Activated CD4-positive, alpha-beta T cell treated with anti-CD3 and anti-CD28 coated beads, Interleukin-2, amount 10 ng/mL, durations not matched to agents 7 days and 5 days (primary cell): ENCODE measurements around the gene CCDC9B. TPM values are rescaled to one million over a fixed set of nuclear protein-coding genes. Genes with fewer than 3 reads are reported as not detected.

Source experiments
- CTCF ChIA-PET: fragments of 350-600 bp; sonication (Branson Sonifier 250); formaldehyde crosslinking; loops from one replicate; lab custom pipeline; 2021; ENCODE audit warnings: antibody characterized with exemption; lab: Charles Lee
- POLR2A ChIA-PET: fragments of 350-600 bp; sonication (Branson Sonifier 250); formaldehyde crosslinking; loops from one replicate; lab custom pipeline; 2021; ENCODE audit warnings: antibody characterized with exemption; lab: Charles Lee
- DNase-seq: peaks from one replicate; pipeline ENCODE4 v3.0.0-alpha.2; 2020
- H3K27ac Mint-ChIP-seq: one replicate; pipeline ENCODE4 v1.8.0; 2021; ENCODE audit warnings: mild to moderate bottlenecking, moderate library complexity, mixed read lengths
- H3K27me3 Mint-ChIP-seq: one replicate; pipeline ENCODE4 v1.8.0; 2021; ENCODE audit warnings: mixed read lengths
- H3K36me3 Mint-ChIP-seq: one replicate; pipeline ENCODE4 v1.8.0; 2021; ENCODE audit warnings: low read depth, mixed read lengths
- H3K4me1 Mint-ChIP-seq: one replicate; pipeline ENCODE4 v1.8.0; 2021; ENCODE audit warnings: mixed read lengths
- H3K4me3 Mint-ChIP-seq: one replicate; pipeline ENCODE4 v1.8.0; 2021; ENCODE audit warnings: mild to moderate bottlenecking, moderate library complexity, mixed read lengths
- H3K9me3 Mint-ChIP-seq: one replicate; pipeline ENCODE4 v1.8.0; 2021; ENCODE audit warnings: mixed read lengths
- total RNA-seq, 2 experiments: library from RNA; stranded (reverse); gene quantifications; one replicate each; pipeline ENCODE4 v1.2.3, GENCODE V29; 2021

Gene CCDC9B
- total RNA-seq, 2 experiments from 2014 or later: 0.81 to 1.0 TPM

DNA sequence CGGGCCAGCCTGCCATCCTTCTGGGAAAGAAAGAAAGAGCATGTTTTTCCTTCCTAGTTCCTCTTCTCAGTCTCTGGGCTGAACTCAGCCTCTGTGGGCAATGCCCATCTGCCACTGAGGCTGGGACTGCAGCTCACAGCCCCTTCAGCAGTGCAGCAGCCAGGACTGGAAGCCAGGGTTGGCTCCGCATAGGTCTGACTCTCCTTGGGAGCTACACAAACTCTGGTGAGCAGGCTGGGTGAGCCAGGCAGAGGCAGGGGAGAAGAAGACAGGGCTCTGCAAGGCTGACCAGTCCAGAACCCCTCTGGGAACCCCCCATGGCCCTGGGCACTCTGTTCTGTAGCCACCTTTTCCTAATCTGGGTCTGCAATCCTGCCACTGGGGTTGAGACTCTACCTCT lies 20.9 kb upstream of the CCDC9B start:
- CTCF ChIA-PET: interaction anchor here (1.0 kb wide), 2 partner anchors 8 to 17 kb away, joined by 3 read pairs; no protein-coding TSS in a partner anchor
- H3K27me3 Mint-ChIP-seq: peaks cover 5% of the 10 kb centered on the region
- H3K27ac Mint-ChIP-seq: no peak overlapping the region
- no peak for DNase-seq
- H3K9me3 Mint-ChIP-seq: no peaks in the 10 kb centered on the region
- no peak overlapping the region for H3K4me3 Mint-ChIP-seq
- peaks cover 14% of the 10 kb centered on the region for H3K4me1 Mint-ChIP-seq
- no peaks in the 10 kb centered on the region for H3K36me3 Mint-ChIP-seq
- POLR2A ChIA-PET: no interaction called here

DNA sequence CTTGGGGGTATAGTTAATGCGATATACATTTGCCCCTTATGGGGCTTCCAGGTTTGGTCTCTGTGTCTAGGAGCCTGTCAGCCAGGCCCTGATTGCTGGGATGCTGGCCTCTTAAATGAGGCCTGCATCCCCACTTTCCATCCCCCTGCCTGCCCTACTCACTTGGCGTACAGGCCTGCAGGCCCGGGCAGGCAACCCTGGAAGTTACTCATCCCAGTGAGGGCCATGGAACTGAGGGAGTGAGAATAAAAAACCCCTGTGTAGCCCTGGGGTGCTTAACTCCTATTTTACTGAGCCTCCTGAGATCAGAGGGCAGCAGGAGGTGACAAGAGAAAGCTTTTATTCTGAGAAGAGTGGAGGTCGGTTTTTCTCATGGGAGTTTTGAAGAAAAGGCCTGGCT lies 19.3 kb upstream of the CCDC9B start:
- Mint-ChIP-seq H3K4me1 (peaks cover 11% of the 10 kb centered on the region), H3K36me3 (no peaks in the 10 kb centered on the region), H3K27me3 (peaks cover 15% of the 10 kb centered on the region), H3K4me3 (no peak overlapping the region), H3K9me3 (no peaks in the 10 kb centered on the region), H3K27ac (no peak overlapping the region)
- no peak for DNase-seq
- POLR2A ChIA-PET: no interaction called here
- CTCF ChIA-PET: interaction anchor here (1.4 to 2.0 kb wide), 2 partner anchors 8 to 62 kb away, joined by 3 to 10 read pairs; no protein-coding TSS in a partner anchor

DNA sequence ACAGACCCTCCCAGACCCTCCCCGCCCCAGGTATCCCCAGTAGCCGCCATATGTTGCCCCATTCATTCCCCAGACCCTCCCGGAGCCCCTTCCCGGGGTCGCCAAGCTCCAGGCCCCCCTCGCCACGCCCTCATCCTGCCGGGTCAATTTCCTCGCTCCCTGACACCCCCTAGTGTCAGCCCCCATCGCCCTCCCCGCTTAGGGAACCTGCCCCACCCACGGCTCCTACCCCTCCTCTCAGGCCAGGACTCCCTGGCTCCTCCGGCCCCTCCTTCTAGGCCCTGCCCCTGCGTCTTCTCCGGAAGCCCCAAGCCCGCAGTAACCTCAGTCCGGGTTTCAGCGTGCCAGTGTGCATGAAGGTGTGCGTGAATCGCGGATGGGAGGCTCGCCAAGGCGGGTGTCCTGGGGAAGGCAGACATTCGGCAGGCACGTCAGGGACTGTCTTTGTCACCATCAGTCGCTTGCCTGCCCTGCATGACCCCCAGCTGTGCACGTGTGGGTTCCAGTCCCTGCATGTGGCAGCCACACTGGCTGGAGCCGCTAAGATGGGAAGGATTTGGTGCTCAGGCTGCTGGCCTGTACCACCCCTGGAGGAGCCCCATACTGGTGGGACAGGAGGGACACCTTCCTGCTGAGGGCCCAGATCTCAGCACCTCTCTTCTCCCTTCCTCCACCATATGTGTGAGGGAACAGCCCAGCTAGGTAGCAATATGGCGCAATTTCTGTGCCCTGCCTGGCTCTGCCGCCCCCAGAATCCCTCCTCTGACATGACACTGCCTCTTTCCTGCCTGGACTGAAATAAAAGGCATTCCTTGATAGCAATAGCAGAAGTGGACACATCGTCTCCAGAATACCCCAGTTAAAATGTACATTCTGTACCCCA lies 18.0 kb upstream of the CCDC9B start:
- peaks cover 20% of the 10 kb centered on the region for H3K27me3 Mint-ChIP-seq
- DNase-seq: peak; percentile 36
- CTCF ChIA-PET: interaction anchor here (0.8 to 2.0 kb wide), 5 partner anchors 9 to 48 kb away, joined by 3 to 10 read pairs (median 3); partner anchors contain the start of gene INAFM2
- no peaks in the 10 kb centered on the region for H3K36me3 Mint-ChIP-seq
- POLR2A ChIA-PET: no interaction called here
- H3K27ac Mint-ChIP-seq: no peak overlapping the region
- peaks cover 11% of the 10 kb centered on the region for H3K4me1 Mint-ChIP-seq
- H3K9me3 Mint-ChIP-seq: no peaks in the 10 kb centered on the region
- H3K4me3 Mint-ChIP-seq: peak overlapping the region; percentile 72

DNA sequence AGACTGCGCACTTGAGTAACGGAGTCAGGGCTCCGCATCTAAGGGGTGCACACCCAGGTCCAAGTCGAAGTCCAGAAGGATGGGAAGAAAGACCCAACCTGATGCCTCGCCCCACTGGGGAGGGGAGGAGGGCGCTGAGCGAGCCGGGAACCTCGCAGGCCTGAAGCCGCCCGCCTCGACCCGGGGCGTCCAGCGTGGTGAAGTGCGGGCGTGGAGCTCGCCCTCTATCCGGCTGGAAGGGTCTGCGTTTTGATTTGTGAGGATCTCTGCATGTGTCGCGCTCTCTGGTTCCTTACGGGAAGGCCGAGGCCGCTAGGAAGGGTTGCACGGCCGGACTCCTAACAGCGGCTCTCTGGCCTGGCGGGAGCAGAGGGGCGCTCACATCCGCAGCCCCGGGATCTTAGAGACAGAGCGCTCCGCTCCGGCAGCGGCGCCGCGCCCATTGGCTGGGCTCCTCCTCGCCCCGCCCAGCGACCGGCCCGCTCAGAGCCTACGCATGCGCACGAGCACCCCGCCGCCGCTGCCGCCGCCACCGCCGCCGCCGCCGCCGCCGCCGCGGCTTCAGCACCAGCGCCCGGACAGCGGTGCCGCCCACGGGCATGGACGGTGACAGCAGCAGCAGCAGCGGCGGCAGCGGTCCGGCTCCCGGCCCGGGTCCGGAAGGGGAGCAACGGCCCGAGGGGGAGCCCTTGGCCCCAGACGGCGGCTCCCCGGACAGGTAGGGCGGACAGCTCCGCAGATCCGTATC lies 17.2 kb upstream of the CCDC9B start, which contains the start of gene DISP2:
DISP2 (plus strand) TSS at position 497 of the 748 bp plus-strand sequence; CDS start at position 600, 103 bp downstream.
- CTCF ChIA-PET: interaction anchor here (0.8 to 3.6 kb wide), 10 partner anchors 9 to 64 kb away, joined by 3 to 42 read pairs (median 3); partner anchors contain the start of gene INAFM2
- no peak within 1 kb of the TSS for H3K27ac Mint-ChIP-seq

DNA sequence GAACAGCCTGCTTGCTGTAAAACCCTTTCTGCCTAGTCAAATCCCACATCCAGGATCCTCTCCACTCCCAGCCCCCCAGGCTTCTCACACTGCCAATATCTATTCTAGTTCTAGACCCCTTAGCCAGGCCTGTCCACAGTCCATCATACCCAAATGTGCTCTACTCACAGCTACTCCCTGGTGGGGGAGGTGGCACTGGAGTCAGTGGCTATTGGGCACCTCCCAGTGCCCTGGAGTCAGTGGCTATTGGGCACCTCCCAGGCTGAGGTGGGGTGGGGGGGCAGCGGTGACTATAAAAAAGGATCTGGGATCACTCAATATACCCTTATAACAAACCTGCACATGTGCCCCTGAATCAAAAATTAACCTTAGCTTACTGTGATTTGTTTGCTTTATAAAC lies 16.5 kb upstream of the CCDC9B start:
- POLR2A ChIA-PET: no interaction called here
- Mint-ChIP-seq H3K27ac (no peak overlapping the region), H3K4me3 (peak overlapping the region; percentile 42), H3K36me3 (no peaks in the 10 kb centered on the region), H3K9me3 (no peaks in the 10 kb centered on the region), H3K27me3 (peaks cover 20% of the 10 kb centered on the region), H3K4me1 (peaks cover 11% of the 10 kb centered on the region)
- DNase-seq: no peak
- CTCF ChIA-PET: interaction anchor here (0.8 to 3.6 kb wide), 9 partner anchors 10 to 65 kb away, joined by 3 to 42 read pairs (median 3); partner anchors contain the start of gene INAFM2

More for the DNA sequence above, 17.2 kb upstream of the CCDC9B start, which contains the start of gene DISP2:
- peak; percentile 88 for DNase-seq
- Mint-ChIP-seq H3K27me3 (peaks cover 20% of the 10 kb centered on the region), H3K4me3 (peak within 1 kb of the TSS; percentile 75), H3K9me3 (no peaks in the 10 kb centered on the region), H3K36me3 (no peaks in the 10 kb centered on the region), H3K4me1 (peaks cover 11% of the 10 kb centered on the region)
- POLR2A ChIA-PET: no interaction called here

DNA sequence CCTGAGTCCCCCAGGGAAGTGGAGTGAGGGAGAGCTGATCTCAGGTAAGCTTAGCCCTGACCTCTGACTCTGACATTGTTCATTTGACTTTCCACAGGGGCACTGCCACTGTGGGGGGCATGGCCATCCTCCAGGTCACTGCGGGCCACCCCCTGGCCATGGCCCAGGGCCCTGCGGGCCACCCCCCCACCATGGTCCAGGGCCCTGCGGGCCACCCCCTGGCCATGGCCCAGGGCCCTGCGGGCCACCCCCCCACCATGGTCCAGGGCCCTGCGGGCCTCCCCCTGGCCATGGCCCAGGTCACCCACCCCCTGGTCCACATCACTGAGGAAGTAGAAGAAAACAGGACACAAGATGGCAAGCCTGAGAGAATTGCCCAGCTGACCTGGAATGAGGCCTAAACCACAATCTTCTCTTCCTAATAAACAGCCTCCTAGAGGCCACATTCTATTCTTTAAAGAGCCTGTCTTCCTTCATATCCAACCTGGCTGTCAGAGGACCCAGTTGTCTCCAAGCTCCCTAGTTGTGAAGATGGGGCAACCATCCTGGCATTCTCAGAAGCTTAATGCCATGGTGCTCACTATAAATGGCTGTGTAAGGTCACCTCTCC lies 15.3 kb upstream of the CCDC9B start:
- no peaks in the 10 kb centered on the region for H3K9me3 Mint-ChIP-seq
- no peak overlapping the region for H3K27ac Mint-ChIP-seq
- ChIA-PET CTCF (interaction anchor here (0.5 to 3.6 kb wide), 9 partner anchors 11 to 79 kb away, joined by 3 to 42 read pairs (median 4); partner anchors contain the start of gene KNSTRN), POLR2A (no interaction called here)
- H3K27me3 Mint-ChIP-seq: peaks cover 20% of the 10 kb centered on the region
- H3K4me3 Mint-ChIP-seq: no peak overlapping the region
- H3K36me3 Mint-ChIP-seq: no peaks in the 10 kb centered on the region
- peaks cover 11% of the 10 kb centered on the region for H3K4me1 Mint-ChIP-seq
- DNase-seq: no peak

DNA sequence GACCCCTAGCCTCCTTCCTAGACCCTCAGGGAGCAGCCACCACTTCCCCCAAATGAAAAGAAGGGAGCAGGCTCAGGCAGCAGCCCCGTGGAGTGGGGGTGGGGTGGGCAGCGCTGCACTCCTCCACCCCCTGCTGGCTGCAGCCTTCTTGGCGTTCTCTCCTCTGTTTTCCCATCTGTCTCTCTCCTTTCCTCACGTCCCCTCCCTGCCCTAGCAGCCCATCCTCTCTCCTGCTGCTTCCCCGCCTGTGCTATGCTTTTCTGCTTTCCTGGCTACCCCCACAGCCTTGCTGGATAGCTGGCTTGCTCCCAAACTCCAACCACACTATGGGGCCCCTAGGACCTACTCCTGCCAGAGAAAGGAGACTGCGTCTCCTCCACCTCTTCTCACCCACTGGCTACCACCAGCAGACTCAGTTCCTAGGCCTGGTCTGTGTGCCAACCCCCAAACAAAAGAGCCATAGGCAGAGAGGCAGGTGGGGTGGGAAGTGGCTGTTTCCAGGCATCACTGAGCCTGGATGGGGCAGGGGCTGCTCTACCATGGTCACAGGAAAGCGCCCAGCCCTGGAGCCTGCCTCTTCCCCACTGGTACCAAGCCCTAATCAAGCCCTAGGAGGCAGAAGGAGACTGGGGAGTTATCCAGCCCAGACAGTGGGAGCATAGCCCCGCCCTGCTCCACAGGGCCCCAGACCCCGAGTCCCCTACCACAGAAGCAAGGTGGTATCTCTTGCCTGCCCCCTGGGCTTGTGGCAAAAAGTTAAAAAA lies 13.9 kb upstream of the CCDC9B start:
- CTCF ChIA-PET: interaction anchor here (0.7 to 3.6 kb wide), 6 partner anchors 8 to 250 kb away, joined by 3 to 42 read pairs (median 4); partner anchors contain the start of gene KNSTRN
- H3K27ac Mint-ChIP-seq: no peak overlapping the region
- peaks cover 11% of the 10 kb centered on the region for H3K4me1 Mint-ChIP-seq
- H3K4me3 Mint-ChIP-seq: no peak overlapping the region
- no peak for DNase-seq
- peaks cover 20% of the 10 kb centered on the region for H3K27me3 Mint-ChIP-seq
- no peaks in the 10 kb centered on the region for H3K36me3 Mint-ChIP-seq
- H3K9me3 Mint-ChIP-seq: no peaks in the 10 kb centered on the region
- POLR2A ChIA-PET: no interaction called here

DNA sequence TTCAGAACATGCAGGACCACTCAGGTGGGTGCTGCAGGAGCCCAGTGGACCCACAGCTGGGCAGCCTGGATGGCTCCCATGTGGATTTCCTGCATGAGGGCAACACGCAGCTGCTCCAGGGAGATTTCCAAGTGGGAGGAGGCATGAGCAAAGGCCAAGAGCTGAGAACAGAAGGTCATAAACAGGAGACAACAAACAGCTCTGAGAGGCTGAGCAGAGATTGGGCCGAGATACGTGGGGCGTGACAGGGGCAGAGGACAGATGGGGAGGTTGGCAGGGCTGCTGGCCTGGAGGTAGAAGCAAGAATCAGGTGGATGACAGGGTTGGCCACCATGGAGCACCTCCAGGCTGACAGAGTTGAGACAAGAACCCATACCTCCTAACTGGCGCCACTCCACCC lies 13.0 kb upstream of the CCDC9B start:
- H3K4me3 Mint-ChIP-seq: no peak overlapping the region
- no peaks in the 10 kb centered on the region for H3K9me3 Mint-ChIP-seq
- CTCF ChIA-PET: interaction anchor here (1.0 to 3.3 kb wide), 5 partner anchors 9 to 78 kb away, joined by 3 to 10 read pairs (median 4); no protein-coding TSS in a partner anchor
- H3K36me3 Mint-ChIP-seq: no peaks in the 10 kb centered on the region
- POLR2A ChIA-PET: no interaction called here
- H3K4me1 Mint-ChIP-seq: peaks cover 4% of the 10 kb centered on the region
- no peak overlapping the region for H3K27ac Mint-ChIP-seq
- H3K27me3 Mint-ChIP-seq: peaks cover 20% of the 10 kb centered on the region
- DNase-seq: no peak

DNA sequence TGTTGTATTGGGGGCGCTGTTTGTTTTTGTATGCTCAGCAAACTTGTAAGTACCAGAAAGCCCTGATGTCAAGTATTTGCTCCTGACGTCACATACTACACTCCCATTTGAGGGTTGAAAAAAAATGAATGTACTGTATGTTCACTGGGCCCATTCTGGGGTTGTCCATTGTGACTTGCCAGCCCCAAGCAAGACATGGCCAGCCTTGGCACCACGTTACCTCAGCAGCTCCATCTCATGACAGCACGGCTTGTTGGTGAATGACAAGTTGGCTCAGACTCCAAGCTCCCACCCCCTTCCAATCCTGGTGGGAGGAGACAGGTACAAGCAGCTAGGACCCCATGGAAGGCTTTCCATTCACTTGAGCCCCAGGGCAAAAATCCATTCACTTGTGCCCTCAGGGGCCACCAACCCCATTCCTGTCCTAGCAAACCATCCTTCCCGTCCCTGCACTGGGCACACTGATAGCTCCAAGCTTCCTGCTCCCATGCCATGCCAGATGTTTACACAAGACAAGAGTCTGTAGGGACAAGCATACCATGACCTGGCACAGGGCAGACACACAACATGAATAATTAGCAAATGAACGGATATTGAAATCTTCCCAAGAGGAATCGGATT lies 11.7 kb upstream of the CCDC9B start:
- Mint-ChIP-seq H3K36me3 (no peaks in the 10 kb centered on the region), H3K4me3 (no peak overlapping the region), H3K9me3 (no peaks in the 10 kb centered on the region), H3K27me3 (peaks cover 20% of the 10 kb centered on the region), H3K27ac (no peak overlapping the region), H3K4me1 (no peaks in the 10 kb centered on the region)
- ChIA-PET CTCF (interaction anchor here (0.7 to 3.3 kb wide), 7 partner anchors 9 to 154 kb away, joined by 3 to 12 read pairs (median 4); no protein-coding TSS in a partner anchor), POLR2A (no interaction called here)
- DNase-seq: no peak

DNA sequence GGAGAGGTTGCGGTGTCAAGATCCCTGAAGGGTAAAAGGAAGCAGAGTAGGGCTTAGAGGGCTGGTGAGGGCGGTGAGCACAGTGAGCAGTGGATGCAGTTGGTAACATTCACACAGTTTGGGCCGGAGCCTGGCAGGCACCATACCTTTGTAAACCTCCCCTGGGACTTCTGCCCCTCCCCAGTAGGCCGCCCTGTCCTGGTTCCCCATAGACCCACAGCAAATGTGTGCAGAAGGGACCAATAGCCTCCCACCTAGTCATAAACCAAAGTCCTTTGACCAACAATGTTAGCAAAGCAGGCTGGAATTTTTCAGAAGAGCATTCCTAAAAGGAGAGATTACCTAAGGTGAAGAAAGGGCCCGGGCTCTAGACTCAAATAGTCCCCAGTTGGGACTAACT lies 8.4 kb upstream of the CCDC9B start:
- no peaks in the 10 kb centered on the region for H3K36me3 Mint-ChIP-seq
- H3K27me3 Mint-ChIP-seq: peaks cover 3% of the 10 kb centered on the region
- H3K4me3 Mint-ChIP-seq: no peak overlapping the region
- DNase-seq: no peak
- POLR2A ChIA-PET: no interaction called here
- H3K4me1 Mint-ChIP-seq: no peaks in the 10 kb centered on the region
- H3K9me3 Mint-ChIP-seq: no peaks in the 10 kb centered on the region
- CTCF ChIA-PET: interaction anchor here (0.8 to 4.5 kb wide), 6 partner anchors 11 to 73 kb away, joined by 3 to 11 read pairs (median 4); partner anchors contain the start of gene IVD
- no peak overlapping the region for H3K27ac Mint-ChIP-seq

DNA sequence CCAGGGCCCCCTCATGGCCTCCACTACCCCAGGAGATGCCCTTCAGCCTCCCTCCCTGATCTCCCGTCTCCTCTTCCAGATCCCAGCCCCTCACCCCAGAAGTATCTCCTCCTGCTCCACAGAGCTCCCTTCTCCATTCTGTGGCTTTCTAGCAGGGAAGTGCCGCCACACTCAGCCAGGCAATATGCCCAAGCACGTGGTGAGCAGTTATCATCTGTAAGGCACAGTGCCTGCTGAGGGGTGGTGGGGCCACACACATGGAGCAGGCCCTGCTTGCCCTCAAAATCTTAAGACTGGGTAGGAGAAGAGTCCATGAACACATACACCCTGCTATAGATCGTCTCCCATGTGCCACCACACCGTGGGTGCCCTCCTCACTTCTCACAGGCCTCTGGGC lies 7.7 kb upstream of the CCDC9B start:
- Mint-ChIP-seq H3K27me3 (no peaks in the 10 kb centered on the region), H3K9me3 (no peaks in the 10 kb centered on the region), H3K27ac (no peak overlapping the region), H3K4me3 (no peak overlapping the region), H3K4me1 (no peaks in the 10 kb centered on the region), H3K36me3 (no peaks in the 10 kb centered on the region)
- ChIA-PET POLR2A (no interaction called here), CTCF (interaction anchor here (0.6 to 4.5 kb wide), 6 partner anchors 15 to 224 kb away, joined by 3 to 11 read pairs (median 4); no protein-coding TSS in a partner anchor)
- no peak for DNase-seq
